Transverse colon (tissue), 4 donors: Measurements from ENCODE around the gene ATP4B.

Source experiments
- CTCF ChIP-seq, 5 experiments: fragments of 200-600 bp in 3 of 5; fragments of 450-650 bp in 2 of 5; sonication (generic) in 3 of 5; IDR thresholded peaks; 1 replicate in 2 of 5; 2 replicates in 3 of 5; pipeline ENCODE4 v1.5.1; 2016 to 2017; ENCODE audit warnings: antibody characterized with exemption in 5 of 5, inconsistent platforms in 3 of 5, mild to moderate bottlenecking in 2 of 5, moderate library complexity in 1 of 5
- EP300 ChIP-seq: sonication (generic); formaldehyde crosslinking; IDR thresholded peaks from one replicate; pipeline ENCODE4 v1.6.1; 2017; ENCODE audit warnings: antibody characterized with exemption, low read depth
- POLR2A ChIP-seq: fragments of 450-650 bp; IDR thresholded peaks from one replicate; pipeline ENCODE4 v1.6.1; 2016; ENCODE audit warnings: antibody characterized with exemption, mild to moderate bottlenecking, moderate library complexity
- POLR2AphosphoS5 ChIP-seq, 3 donors: sonication (generic); formaldehyde crosslinking; IDR thresholded peaks; one replicate each; pipeline ENCODE4 v1.6.1; 2016; ENCODE audit warnings: antibody characterized with exemption in 3 of 3

- TF ChIP-seq CTCF (IDR thresholded peaks at IDR 0.05): no peak
- TF ChIP-seq POLR2A: no peak
- no peak for TF ChIP-seq EP300
- no peak for TF ChIP-seq POLR2AphosphoS5 (IDR thresholded peaks at IDR 0.05)
Observed at GRCh38 chr13:113651511-113652403, 6.2 kb downstream of the ATP4B start.
